GM18907 (cell line): ENCODE data around the gene RANBP3.

ENCODE experiments used
- ATAC-seq: cut with Tn5 transposase; IDR thresholded peaks from one replicate; pipeline ENCODE4 v1.9.1; 2021; ENCODE audit warnings: mild to moderate bottlenecking, moderate library complexity; ENCODE audit not compliant: unreplicated experiment

Gene RANBP3

DNA sequence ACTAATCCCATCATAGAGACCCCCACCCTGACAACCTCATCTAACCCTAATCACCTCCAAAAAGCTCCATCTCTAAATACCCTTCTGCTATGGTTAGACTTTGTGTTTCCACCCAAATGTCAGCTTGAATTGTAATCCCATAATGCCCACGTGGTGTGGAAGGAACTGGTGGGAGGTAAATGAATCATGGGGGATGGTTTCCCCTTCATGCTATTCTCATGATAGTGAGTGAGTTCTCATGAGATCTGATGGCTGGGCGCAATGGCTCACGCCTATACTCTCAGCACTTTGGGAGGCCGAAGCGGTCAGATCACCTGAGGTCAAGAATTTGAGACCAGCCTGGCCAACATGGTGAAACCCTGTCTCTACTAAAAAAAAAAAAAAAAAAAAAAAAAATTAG is 70.7 kb downstream of the RANBP3 start:
- ATAC-seq, result no peak

DNA sequence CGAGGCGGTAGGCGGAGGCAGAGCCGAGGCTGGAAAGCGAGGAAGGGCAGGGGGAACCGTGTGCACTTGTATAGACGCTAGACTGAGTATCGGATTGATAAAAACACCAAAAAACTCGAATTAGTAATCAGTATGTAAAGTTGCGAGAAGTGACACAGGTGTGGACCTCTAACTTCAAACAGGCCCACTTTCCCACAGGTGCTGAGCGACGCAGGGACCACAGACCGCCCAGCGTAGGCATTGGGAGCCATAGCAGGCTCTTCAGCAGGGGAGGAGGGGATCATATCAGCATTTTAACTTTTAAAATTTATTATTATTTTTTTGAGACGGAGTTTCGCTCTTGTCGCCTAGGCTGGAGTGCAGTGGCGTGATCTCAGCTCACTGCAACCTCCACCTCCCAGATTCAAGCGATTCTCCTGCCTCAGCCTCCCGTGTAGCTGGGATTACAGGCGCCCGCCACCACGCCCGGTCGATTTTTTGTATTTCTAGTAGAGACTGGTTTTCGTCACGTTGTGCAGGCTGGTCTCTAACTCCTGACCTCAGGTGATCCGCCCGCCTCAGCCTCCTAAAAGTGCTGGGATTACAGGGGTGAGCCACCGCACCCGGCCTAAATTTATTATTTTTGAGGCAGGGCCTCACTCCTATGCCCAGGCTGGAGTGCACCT is 72.7 kb downstream of the RANBP3 start:
- no peak for ATAC-seq

DNA sequence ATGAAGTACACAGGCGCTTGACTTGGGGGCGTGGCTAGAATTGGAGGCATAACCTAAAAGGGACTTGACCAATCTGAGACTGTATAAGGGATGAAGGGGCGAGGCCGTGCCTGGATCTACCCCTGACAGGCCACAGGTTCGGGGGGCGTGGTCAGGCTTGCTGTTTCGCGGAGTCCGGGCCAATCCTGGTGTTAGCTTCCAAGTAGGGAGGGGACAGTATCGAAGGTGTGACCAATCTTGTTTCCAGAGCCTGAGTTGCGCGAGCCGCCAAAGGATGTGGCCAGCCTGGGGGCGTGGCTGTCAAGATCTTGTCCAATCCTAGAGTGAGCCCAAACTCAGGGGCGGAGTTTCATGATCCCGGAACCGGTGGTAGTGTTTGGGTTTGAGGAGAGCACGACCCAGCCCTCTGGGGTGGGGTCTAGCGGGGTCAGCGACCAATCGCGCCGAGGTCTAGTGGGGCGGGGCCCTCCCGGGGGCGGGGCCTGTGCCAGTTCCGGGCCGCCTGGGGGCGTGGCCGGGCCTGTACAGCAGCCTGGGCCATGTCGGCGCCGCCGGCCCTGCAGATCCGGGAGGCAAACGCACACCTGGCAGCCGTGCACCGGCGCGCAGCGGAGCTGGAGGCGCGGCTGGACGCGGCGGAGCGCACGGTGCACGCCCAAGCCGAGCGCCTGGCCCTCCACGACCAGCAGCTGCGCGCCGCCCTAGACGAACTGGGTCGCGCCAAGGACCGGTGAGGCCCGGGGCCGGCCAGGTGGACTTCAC is 73.4 kb downstream of the RANBP3 start, which contains the start of gene VMAC:
VMAC (plus strand) TSS at position 521 of the 762 bp plus-strand sequence; CDS start at position 540, 19 bp downstream.
- peak; percentile 82 for ATAC-seq

DNA sequence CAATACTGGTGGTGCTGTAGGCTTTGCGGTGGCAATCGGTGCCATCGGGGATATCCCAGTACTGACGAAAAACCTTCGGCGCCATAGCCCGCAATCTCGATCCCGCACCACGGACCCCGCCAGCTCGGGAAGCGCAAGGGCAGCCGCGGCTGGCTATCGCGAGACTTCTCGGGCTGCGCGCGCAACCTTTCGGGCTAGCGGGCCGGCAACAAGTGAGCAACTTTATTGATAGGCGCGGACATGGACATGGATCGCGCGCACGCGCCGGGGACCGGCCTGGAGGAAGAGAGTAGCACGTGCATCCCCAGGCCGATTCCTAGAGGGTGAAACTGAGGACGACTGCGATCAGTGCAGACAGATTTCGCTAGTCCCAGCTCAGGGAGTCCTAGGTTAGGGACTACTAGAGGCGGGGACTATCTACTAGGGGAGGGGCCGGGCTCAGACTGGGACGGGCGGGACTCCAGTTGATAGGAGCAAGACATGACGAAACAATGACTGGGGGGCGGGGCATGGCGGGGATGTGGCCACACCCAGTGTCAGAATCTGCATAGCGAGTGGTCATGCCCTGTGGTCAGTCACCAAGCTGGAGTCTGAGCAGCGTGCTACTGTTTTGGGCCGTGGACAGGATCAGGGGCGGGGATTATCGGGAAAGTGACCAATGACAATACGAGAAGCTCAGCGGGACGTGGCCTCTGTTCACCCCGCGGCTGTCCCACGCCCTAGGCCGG is 74.2 kb downstream of the RANBP3 start, which contains the start of gene NDUFA11:
NDUFA11 (minus strand) TSS at position 167 of the 728 bp plus-strand sequence; CDS start at position 85, 82 bp downstream.
- peak; percentile 40 for ATAC-seq

DNA sequence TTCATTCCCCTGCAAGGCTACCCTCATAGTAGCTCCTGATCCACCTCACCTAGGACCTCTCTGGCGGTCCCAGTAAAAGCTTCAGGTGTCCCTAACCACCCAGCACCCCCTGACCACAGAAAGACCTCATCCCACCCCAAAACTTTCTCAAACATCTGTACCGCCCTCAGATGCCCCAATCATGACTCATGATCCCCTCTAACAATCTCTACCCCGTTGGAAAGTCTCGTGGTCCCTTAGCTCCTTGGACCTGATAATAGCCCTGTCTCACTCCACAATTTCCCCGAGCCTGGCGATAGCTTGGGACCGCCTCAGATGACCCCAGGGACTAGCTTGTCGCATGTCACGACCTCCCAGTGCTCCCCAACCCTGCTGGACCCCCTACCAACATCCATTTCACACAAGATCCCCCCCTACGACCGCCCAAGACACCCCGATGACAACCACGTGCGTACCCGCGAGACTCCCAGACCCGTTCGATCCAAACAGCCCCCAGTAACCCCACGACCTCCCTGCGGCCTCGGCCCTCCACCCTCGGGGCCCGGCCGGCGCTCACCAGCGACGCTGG is 74.8 kb downstream of the RANBP3 start:
- ATAC-seq, result no peak

DNA sequence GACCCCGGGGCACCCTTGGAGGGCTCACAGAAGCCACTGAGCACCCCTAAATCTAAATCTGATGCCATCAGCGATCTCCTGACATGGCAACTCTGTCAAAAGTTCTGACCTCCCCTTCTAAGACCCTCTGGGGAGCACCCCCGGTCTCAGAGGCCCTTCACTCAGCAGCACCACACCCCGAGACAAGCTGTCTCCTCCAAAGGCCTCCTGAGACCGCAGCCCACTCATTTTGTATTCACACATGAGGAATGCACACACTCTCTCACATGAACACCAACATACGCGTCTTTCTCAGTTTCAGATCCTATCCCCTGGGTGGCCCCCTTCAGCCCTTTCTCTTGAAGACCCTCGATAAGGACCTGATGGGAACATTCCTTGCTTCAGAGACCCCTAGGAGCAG is 77.0 kb downstream of the RANBP3 start:
- no peak for ATAC-seq

DNA sequence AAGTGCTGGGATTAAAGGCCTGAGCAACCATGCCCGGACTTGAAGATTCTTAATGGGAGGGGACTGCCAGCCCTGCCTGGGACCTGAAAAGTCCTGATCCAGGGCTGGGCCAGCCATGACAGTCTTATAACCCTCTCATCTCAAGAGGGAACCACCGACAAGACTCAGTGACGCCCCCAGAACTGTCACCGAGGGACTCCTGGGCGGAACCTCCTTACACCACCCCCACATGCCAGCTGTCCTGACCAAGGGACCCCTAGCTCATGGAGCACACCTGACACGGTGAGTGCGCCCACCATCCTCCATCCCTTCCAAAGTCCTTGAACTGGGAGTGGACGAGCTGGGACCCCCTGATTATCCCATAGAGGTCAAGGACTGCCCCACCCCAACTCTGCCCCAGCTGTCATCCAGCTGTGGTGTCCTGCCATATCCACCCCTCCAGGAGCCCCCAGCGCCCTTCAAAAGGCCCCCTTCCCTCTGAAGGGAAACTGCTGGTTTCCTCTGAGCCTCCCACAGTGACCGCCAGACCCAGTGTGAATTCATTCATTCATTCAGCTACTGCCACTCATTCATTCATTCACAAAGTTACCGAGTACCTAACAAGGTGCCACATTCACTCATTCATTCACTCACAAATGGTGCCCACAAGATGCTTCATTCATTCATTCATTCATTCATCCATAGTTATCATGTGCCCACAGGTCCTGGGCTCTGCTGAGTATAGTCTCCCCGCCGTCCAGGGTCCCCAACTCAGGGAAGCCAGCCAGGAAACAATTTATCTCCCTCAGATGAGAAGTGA is 78.0 kb downstream of the RANBP3 start:
- ATAC-seq, result no peak

DNA sequence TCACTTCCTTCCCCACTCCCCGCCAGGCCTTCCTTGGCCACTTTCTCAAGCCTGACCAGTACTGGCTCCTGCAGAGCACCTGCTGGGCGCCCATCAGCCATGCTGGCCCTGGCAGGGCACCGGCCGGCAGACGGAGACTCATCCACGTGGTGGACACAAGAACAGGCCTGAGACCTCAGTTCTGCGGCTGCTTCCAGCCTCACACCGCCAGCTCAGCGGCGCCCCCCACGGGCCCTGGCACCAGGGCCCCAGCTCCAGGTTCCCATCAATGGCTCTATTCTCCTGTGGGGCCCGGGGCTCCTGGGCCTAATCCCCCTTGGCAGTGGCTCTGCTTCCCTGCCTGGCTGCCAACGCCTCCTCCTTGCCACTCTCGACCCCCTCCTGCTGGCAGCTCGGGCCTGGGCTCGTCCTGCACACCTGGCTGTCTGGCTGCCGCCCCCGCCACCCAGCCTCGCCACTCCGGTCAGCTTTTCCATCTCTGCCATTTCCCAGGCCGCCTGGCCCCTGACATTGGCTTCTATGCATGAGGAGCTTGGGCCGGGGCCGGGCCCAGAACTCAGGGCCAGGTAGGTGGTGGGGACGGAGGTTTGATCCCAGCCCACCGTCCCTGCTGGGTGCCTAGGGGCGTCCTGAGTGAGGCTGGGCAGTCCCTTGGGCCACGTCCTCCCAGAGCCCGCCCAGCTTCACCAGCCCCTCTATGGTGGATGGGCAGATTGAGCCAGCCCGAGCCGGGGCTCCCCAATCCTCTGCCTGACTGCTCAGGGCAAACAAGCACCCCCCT is 80.6 kb downstream of the RANBP3 start:
- ATAC-seq, result no peak

DNA sequence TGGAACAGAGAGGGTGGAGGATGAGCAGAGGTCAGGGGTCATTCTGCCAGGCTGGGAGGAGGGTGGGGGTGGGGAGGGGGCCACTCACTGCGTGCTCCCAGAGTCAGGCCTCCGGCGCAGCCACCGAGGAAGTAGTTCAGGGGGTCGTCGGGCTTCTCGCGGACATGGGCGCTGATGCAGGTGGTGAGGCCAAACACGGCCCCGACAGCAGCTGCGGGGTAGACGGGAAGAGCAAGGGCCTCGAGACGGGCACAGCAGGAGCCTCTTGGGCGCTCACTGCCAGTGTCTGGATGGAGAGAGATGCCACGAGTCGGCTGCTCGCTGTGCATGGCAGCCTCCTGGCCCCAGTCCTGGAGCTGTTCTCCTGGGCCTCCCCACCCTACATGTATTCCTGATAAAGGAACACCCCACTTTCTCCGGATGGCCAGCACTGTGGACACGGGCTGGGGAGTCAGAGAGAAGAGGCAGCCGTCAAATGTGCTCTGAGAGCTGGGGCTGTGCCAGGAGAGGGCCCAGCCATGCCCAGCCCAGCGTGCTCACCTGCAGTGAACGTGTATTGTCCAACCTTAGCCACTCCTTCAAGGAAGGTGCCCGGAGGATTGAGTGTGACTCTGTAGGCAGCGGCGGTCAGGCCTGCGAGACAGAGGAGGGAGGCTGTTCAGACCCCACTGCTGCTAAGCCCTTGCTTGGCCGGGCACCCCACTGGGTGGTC is 81.4 kb downstream of the RANBP3 start:
- no peak for ATAC-seq

DNA sequence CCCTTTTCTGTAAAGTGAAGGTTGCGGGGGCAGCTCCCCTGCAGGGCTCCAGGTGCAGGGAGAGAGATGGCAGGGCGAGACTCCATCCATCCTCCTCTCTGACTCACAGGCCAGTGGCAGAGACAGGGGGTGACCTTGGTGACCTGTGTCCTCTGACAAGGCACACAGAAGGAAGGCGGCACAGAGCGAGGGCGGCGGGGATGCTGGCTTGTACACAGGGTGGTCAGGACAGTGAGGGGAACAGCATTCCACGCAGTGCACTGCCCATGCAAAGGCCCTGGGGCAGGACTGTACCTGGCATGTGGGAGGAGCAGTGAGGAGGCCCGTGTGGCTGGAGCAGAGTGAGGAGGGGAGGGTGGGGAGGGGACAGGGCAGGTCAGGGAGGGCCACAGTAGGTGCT is 82.0 kb downstream of the RANBP3 start:
- no peak for ATAC-seq

DNA sequence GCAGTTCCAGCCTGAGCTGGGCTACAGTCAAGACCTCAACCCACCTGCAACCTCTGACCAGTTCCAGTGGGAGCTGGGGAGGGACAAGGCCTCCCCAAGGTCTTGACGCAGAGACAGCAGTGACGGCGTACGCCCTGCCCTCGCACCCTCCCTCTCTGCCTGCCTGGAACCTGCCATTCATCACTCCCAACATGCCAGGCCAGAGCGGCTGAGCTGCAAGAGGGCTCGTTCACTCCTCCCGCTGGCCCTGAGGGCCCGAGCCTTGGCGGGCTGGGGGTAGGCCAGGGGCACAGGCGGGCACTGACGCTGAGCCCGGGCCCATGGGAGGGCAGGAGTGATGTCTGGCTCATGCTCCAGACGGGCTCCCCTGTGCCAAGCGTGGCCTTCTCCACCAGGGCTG is 82.5 kb downstream of the RANBP3 start:
- no peak for ATAC-seq

DNA sequence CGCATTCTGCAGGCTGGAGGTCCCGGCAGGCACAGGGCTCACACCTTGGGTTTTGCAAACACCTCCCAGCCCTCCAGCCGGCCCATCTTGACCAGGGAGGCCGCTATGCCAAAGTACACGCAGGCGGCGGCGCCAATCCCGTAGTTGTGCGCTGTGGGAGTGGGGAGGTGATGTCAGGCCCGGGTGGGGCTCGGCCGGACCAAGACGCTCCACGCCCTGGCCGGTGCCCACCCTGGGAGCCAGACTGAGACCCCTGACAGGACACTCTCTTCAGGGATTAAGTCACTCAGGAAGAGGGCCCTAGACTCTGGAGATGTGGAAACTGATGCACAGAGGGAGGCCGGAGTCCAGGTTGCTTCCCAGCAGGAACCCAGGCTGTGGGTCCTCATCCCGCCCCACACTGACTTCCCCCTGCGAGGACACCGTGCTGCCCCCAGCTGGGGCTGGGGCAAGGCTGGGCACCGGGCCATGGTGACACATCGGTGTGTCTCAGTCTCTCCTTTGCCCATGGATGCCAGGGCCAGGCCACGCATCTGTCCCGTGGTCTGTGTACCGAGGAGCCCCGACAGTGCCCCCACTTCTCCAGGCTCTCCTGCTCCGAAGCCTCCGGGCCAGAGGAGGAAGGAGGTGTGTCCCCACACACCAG is 83.1 kb downstream of the RANBP3 start:
- no peak for ATAC-seq

DNA sequence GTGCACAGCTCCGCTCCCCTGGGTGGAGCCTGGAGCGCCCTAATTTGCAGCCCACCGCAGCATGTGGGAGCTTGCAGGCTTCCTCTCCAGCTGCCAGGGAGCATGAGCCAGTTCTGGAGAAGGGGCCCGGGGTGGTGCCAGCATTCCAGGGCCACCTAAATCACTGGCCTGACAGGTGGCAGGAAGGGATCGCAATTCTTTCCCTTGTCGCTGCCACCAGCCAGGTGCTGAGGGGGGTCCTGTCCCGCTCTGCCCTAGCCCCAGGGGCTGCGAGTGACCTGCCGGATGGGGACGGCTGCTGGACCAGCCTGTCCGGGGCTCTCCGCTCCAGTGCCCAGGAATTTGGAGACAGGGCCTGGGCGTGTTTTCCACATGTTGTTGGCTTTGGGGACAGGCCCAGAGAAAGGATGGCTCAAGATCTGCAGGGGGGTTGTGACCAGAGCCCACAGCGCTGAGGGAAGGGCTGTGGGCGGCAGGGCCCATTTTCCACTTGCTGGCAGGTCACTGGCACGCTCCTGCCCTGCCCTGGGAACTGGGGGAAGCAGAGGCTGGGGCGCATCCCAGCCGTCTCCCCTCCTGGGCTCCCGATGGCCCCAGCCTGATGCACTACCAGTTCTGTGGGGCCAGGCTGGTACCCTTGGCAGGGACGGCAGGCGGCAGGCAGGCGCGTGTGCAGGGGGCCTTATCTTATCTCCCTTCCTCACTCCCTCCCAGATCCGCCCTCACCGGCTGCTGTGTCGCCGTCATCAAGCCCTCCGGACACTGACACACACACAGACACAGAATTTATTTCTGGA is 83.8 kb downstream of the RANBP3 start:
- no peak for ATAC-seq

DNA sequence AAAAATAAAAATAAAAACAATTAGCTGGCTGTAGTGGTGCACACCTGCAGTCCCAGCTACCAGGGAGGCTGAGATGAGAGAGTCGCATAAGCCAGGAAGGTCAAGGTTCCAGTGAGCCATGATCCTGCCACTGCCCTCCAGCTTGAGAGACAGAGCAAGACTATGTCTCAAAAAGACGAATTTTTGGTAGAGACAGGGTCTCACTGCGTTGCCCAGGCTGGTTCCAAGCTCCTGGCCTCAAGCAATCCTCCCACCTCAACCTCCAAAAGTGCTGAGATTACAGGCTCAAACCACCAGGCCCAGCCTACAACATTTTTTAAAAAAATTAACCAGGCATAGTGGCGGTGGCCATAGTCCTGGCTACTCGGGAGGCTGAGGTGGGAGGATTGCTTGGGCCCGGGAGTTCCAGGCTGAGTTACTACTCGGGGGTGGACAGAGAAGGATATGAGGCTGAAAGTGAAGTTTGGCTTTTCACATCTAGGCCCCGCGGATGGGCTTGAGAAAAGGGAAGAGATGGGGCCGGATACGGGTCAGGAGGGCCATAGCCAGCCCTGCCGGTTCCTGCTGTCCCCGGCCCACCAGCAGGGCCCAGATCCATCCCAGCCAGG is 84.5 kb downstream of the RANBP3 start:
- ATAC-seq, result no peak

DNA sequence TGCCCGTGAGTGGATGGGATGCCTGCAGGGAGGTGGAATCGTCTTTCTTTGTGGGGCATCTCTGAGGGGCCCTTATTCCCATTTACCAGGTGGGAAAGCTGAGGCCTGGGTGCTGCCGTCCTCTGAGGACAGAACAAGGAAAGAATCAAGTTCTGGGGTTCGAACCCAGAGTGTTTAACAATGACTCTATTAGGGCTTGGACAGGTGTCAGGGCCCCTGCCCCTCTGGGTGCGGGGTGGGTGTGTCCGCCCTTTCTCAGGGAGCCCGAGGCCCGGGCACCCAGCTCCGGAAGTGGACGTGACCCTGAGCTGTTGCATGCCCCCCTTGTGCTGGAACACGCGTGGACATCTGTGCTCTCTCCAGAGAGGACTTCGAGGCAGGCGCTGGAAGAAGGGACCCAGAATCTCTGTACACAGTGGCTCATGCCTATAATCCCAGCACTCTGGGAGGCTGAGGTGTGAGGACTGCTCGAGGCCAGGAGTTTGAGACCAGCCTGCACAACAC is 85.1 kb downstream of the RANBP3 start:
- no peak for ATAC-seq

DNA sequence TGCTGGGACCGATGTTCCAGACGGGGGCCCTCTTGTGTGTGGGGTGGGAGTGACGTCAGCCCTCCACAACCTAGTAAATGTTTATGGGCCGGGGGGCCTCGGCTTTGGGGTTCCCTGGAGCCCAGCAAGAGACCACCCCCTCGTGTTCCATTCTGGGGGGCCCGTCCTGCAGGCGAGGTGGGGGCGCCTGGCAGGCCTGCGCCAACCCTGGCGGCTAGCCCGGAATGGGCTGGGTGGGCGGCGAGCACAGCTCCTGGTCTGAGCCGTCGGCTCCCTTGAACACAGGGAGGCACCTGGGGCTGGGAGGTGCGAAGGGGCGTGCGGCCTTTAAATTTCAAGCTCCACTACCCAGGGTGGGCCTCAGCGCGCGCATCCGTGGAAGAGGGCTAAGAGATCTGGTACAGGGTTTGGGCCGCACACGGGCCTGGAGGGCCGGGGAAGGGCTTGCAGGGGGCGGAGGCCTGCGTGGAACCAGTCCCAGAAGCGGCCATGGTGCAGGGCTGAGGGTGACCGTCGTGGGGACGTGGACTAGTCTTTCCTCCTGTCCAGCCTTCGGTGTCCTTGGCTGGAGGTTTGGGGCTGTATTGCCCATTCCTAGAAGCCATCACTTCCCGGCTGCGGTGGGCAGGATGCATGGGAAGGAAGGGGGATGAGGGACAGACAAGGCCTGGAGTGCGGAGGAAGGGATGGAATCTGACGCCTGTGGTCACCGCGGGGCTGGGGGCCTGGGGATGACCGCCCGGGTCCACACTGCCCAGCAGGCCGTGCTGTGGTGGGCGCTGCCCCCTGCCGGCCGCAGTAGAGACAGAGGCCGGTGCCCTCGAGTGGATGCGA is 85.8 kb downstream of the RANBP3 start:
- no peak for ATAC-seq
